GM19099 (cell line): ENCODE measurements around the gene LYL1.

Experiments
- POLR2A ChIP-seq: IDR thresholded peaks from 3 replicates; pipeline ENCODE4 v1.6.1; 2011; ENCODE audit warnings: low read depth; ENCODE audit not compliant: insufficient read length; ENCODE audit errors: extremely low read depth

The LYL1 gene

DNA sequence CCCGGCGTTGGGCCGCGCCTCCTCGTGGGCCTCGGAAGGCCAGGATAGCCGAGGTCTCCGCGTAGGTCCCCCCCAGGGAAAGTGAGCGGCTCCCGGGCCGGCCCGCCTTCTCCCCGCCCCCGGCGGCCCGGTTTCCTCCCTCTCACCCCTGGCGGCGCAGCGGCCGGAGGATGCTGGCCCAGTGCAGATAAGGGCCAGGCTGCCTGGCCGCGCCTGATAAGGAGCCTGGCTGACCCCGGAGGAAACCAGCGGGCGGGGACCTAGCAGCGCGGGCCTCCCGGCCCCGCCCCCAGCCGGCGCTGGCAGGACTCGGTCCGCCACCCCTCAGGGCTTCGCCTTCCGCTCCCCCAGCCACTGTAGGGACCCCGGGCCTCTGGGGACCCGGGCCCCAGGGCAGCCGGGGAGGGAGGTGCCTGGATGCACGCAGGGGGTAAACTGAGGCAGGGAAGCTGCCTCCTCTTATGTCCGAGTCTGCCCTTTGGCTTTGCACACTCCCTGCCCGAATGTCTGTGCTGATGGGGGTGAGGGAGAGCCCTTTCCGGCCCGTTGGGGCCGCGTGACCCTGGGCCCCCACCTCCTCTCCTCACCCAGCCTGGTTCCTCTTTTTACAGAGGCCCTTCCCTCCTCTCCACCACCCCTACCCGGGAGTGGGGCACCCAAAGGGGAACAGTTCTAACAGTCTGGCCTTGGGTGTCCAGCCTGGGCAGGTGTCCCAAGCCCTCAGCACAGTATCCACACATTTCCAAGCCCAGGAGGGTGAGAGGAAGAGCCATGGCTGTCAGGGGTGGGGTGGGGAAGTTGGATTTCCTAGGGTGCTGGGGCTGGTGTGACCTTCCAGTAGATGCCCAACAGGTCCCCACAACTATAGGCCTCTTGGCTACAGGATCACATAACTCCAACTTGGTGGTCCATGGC lies at the start of gene LYL1:
Gene LYL1 (minus strand): TSS at position 193 of the 915 bp plus-strand sequence. CDS start 1,687 bp downstream, outside the sequence.
- peak; percentile 71 for TF ChIP-seq POLR2A

DNA sequence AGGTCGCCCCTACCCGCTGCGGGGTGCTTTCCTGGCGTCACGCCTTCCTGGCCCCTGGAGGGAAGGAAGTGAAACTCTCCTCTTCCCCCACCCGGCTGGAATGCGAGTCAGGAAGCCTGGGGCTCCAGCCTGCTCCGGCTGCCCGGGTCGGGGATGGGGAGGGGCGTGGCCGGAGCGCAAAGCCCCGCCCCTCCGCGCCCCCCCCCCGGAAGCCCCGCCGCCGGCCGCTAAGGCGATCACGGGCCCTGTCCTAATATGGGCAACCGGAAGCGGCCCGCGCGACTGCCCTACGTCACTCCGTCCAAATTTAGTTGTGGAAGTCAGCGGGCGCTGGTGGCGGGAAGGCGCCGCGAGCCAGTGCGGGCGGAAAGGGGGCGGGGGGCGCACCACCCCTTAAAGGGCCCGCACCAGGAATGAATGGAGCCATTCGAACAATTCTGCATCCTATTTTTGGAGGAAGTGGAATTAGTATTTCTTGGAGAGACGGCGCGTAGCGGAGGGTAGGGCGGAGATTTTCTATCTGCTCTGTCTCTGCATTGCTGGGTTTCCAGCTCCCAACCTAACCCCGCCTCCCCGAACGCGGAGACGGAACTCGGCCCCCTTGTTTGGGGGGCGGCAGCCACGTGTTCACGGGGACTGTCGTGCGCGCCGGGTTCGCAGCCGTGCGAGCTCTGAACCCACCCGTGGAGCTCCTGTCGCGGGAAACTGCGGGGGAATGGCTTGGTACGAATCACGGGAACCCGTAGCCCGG lies 49.1 kb upstream of the LYL1 start:
- peak; percentile 37 for TF ChIP-seq POLR2A

DNA sequence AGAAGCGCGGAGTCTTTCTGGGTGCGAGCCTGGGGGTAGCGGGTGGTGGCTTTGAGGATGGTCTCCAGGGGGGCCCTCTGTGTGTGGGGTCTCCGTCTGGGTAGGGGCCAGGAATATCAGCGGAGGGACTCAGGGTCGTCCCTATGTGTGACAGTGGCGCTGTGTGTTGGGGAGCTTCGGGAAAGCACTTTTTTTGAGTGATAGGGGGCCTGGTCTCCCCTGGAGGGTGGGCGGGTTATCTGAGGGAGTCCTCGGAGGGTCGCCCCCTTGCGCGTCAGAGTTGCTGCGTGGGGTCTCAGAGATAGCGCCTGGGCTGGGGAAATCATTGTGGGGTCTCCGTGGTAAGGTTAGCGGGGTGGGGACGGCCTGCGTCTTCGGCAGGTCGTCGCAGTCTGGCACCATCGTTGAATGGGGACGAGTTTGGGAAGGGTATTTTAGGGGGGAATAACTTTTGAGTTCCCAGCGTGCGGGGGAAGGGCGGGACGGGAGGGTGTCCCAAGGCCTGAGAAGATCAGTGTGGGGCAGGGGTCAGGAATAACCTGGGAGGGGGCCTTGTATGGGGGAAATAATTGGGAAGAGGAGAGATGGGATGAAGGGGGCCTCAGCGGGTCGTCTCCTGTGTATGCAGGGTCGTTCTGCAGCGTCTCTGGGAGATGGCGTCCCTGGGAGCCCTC lies 48.4 kb upstream of the LYL1 start:
- no peak for TF ChIP-seq POLR2A

- peak; percentile 46 for TF ChIP-seq POLR2A
Measured at GRCh38 chr19:13150187-13150930, 47.7 kb upstream of the LYL1 start, which contains the start of the genes IER2 and STX10. Gene IER2, plus strand, starts transcription at chr19:13150411. Its CDS starts 2,776 bp downstream, at chr19:13153187. Gene STX10, minus strand, starts transcription at chr19:13150375. Its CDS starts 202 bp downstream, at chr19:13150173.

- TF ChIP-seq POLR2A = no peak
Measured at GRCh38 chr19:13149628-13150186, 47.0 kb upstream of the LYL1 start.

DNA sequence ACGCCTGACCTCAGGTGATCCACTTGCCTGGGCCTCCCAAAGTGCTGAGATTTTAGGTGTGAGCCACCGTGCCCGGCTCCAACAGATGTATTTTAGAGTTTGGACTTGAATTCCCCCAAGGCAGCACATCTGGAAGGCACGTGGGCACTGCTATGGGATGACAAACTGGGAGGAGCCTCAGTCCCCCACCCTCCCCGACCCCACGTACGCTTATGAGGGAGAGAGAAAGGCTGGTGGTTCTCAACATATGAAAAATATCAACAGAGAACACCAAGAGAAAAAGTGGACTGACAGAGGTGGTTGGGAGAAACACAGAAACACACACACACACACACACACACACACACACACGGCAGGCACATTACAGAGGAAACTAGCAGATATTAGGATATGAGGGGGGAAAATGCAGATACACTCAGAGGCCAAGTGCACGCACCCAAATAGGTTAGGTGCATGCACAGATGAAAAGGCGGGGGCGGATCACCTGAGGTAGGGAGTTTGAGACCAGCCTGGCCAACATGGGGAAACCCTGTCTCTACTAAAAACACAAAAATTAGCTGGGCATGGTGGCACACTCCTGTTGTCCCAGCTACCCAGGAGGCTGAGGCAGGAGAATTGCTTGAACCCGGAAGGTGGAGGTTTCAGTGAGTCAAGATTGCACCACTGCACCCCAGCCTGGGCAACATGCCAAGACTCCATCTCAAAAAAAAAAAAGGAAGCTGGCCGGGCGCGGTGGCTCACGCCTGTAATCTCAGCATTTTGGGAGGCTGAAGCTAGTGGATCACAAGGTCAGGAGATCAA lies 44.3 kb upstream of the LYL1 start:
- no peak for TF ChIP-seq POLR2A

DNA sequence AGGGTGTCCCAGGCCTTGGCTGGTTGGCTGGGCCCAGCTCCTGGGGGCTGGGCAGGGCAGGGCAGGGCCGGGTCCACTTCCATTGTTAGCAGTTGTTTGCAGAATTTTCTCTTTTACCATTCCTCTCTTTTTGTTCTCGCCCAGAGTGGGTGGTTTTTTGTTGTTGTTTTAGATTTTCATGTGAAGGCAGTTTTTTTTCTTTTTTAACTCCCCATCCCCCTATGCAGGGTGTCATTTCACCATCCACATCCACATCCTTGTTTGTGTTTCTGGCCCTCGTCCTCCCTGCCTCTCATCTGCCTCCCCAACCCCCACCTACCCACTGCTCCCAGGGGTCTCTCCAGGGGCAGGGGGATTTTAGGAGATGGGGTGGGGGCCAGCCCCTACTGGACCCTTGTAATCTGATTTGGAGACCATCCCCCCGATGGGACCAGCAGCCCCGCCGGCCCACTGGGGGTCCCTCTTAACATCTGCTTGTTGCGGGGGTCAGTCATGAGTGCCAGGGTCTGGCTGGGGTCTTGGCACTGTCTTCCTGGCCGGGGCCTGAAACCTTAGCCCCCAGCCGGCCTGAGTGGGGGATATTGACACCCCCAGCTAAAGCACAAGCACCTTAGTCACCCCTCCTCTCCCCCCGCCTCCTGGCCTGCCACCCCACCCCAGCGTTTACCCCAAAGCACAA lies 37.1 kb upstream of the LYL1 start:
- no peak for TF ChIP-seq POLR2A

DNA sequence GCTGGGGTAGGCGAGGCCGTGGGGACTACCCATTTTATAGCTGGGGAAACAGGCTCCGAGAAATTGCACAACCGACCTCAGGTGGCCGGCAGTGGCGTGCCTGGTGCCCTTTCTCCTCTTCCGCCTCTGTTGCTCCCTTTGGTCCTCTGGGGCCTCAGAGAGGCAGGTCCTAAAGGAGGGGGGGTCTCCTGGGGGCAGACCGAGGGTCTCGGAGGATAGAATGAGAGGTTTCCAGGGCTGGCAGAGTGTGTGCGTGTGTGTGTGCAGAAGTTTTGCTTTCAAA lies 36.2 kb upstream of the LYL1 start:
- no peak for TF ChIP-seq POLR2A

DNA sequence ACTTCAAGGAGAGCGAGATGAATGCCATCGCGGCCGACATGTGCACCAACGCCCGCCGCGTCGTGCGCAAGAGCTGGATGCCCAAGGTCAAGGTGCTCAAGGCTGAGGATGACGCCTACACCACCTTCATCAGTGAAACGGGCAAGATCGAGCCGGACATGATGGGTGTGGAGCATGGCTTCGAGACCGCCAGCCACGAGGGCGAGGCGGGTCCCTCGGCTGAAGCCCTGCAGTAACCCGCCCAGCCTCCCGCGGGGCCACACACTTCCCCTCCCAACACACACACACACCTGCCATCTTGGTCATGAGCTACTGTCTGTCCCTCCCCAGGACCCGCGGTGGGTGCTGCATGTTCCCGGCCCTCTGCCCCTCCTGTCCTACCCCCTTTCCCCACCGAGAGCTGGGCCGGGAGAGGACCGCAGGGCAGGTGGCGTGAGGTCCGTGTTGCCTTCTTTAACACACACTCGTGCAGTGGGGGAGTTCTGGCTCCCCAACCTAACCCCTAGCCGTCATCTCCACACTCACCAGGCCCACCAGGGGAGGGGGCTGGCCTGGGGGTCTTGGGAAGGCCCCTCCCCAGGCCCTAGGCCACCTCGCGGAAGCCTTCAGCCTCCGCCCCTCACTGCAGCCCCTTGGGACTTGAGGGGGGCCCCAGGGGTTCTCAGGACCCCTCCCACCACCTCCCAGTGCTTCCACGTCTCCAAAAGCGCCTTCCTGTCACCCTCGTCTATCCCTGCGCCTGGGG lies 35.7 kb upstream of the LYL1 start:
- no peak for TF ChIP-seq POLR2A

GRCh38 chr19:13137290-13137794 lies 34.7 kb upstream of the LYL1 start:
- no peak for TF ChIP-seq POLR2A

DNA sequence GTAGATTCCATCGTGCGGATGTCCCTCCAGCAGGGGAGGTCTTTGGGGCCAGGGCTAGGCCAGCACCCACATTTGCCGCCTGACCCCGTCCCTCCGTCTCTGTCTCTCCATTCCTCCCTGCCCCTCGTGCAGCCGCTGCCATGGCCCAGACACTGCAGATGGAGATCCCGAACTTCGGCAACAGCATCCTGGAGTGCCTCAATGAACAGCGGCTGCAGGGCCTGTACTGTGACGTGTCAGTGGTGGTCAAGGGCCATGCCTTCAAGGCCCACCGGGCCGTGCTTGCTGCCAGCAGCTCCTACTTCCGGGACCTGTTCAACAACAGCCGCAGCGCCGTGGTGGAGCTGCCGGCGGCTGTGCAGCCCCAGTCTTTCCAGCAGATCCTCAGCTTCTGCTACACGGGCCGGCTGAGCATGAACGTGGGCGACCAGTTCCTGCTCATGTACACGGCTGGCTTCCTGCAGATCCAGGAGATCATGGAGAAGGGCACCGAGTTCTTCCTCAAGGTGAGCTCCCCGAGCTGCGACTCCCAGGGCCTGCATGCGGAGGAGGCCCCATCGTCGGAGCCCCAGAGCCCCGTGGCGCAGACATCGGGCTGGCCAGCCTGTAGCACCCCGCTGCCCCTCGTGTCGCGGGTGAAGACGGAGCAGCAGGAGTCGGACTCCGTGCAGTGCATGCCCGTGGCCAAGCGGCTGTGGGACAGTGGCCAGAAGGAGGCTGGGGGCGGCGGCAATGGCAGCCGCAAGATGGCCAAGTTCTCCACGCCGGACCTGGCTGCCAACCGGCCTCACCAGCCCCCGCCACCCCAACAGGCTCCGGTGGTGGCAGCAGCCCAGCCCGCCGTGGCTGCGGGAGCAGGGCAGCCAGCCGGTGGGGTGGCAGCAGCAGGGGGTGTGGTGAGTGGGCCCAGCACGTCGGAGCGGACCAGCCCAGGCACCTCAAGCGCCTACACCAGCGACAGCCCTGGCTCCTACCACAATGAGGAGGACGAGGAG lies 32.7 kb upstream of the LYL1 start:
- TF ChIP-seq POLR2A = no peak
